Left cardiac atrium (tissue), 4 donors: ENCODE measurements around the gene ADAD2. TPM values are rescaled to one million over a fixed set of nuclear protein-coding genes. Genes with fewer than 3 reads are reported as not detected.

Experiments used
- ATAC-seq, 2 donors: fragments of 200-7000 bp; cut with Tn5 transposase; one replicate each; pipeline ENCODE4 v1.9.1; 2020; ENCODE audit warnings: mild to moderate bottlenecking in 2 of 2, moderate library complexity in 2 of 2
- DNase-seq: peaks from one replicate; pipeline ENCODE4 v3.0.0-alpha.2; 2020
- intact Hi-C, 2 donors: fragments of 100-400 bp; cut with DNase I; formaldehyde crosslinking; loops; one replicate each; pipeline versions ENCODE4 v1.14.1 to v1.15.1; 2022 to 2023
- long read RNA-seq: library from polyadenylated mRNA; unstranded; transcript quantifications from one replicate; pipeline ENCODE4 v2.0.0, GENCODE V29; 2021
- total RNA-seq, 2 donors: library from RNA; stranded (reverse); fragmentation: NEBNext Ultra II Directional; extraction: Animal tissue kit (Norgen Biotek cat#: 25700); gene quantifications; one replicate each; pipeline ENCODE4 v1.2.1, GENCODE V29; 2021
- donor health status: DM: no; HTN: yes; CAD: no.
- donor health status: DM: no; HTN: yes; CAD: no; lungs with severe emphysema.
- donor health status: DM: yes; HTN: yes; CAD: no.
- donor health status: Dilated cardiomyopathy.

Gene ADAD2
- under 1 TPM in 1 of 2 donors, not detected in 1; 0.59 TPM for total RNA-seq
- long read RNA-seq, result 0 reads

DNA sequence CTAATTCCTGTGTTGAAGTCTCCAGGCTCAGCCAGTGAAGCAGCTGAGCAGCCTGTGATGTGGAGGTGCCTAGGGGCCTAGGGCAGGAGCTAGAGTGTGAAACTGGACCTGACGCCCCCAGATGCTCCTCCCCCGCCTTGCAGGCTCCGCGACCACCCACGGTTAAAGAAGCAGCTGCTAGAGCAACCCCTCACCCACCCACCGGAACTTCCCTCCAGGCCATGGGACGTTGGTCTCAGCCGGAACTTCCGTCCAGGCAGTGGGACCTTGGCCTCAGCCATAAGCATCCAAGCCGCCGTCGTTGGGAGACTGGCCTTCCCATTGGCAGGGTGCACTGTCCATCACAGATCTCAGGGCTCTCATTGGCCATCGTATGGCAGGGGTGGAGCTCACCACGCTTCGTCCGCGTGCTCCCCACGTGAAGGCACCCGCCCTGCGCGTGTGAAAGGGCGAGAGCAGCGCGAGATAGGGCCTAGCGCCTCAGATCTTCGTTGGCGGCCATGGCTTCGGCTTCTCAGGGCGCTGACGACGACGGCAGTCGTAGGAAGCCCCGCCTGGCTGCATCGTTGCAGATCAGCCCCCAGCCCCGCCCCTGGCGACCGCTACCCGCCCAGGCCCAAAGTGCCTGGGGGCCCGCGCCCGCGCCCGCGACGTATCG lies at the start of gene ADAD2:
Gene ADAD2, plus strand, starts transcription at position 427 of the 658 bp plus-strand sequence. Its CDS starts 74 bp downstream, at position 501.
- no peak for ATAC-seq
- no peak for DNase-seq
- intact Hi-C loops, result no loop called here

DNA sequence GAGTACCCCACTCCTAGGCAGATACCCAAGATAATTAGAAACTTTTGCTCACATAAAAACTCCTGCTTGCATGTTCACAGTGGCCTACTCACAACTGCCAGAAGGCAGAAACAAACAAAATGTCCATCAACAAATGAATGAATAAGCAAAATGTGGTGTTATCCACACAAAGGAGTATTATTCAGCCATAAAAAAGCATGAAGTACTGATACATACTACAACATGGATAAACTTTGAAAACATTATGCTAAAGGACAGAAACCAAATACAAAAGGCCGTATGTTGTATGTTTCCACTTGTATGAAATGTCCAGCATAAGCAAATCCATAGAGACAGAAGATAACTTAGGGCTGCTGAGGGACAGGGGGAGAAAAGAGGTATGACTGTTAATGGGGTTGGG lies 47.9 kb upstream of the ADAD2 start:
- intact Hi-C loops, result no loop called here
- ATAC-seq, result no peak

DNA sequence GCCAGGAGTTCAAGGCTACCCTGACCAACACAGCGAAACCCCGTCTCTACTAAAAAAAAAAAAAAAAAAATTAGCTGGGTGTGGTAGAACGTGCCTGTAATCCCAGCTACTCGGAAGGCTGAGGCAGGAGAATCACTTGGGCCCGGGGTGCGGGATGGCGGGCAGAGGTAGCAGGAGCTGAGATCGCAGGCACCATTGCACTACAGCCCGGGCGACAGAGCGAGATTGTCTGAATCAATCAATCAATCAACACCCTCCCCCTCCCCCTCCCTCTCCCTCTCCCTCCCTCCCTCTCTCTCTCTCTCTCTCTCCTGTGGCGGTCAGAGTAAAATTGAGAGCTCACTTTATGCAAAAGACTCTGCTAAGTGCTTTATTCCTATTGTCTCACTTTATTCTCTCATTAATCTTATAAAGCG lies 47.2 kb upstream of the ADAD2 start:
- intact Hi-C loops, result no loop called here
- no peak for ATAC-seq

More for the DNA sequence above, 47.9 kb upstream of the ADAD2 start:
- DNase-seq, result no peak

DNA sequence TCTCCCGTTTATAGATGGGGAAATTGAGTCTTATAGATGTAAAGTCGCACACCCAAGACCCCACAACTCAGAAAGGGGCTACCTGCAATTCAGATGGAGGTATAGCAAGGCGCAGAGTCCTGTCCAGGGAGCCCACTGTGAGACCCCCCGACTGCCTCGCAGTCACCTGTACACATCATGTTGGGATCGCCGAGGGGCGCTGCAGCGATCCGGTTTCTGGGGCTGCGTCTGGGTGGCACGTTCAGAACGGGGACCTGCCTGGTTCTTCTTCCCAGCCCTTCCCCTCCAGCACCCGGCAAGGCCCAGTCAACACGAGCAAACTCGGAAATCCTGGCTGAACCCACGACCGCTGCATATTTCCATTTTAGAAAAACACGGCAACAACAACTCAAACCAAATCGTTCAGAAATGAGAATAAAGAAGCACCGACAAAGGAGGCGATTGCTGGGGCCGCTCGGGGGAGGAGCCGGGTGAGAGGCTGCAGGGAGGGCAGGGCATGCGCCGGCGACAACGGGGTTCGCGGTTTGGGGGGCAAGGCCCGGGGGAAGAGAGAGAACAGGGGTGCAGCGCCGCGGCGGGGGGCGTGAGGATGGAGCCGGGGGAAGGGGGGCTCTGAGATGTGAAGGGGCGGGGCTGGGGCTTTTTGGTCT lies 46.6 kb upstream of the ADAD2 start:
- peak; percentile 36 for DNase-seq
- ATAC-seq, result peak; percentile 57 to 58
- intact Hi-C loops, result no loop called here

More for the DNA sequence above, 47.2 kb upstream of the ADAD2 start:
- no peak for DNase-seq

DNA sequence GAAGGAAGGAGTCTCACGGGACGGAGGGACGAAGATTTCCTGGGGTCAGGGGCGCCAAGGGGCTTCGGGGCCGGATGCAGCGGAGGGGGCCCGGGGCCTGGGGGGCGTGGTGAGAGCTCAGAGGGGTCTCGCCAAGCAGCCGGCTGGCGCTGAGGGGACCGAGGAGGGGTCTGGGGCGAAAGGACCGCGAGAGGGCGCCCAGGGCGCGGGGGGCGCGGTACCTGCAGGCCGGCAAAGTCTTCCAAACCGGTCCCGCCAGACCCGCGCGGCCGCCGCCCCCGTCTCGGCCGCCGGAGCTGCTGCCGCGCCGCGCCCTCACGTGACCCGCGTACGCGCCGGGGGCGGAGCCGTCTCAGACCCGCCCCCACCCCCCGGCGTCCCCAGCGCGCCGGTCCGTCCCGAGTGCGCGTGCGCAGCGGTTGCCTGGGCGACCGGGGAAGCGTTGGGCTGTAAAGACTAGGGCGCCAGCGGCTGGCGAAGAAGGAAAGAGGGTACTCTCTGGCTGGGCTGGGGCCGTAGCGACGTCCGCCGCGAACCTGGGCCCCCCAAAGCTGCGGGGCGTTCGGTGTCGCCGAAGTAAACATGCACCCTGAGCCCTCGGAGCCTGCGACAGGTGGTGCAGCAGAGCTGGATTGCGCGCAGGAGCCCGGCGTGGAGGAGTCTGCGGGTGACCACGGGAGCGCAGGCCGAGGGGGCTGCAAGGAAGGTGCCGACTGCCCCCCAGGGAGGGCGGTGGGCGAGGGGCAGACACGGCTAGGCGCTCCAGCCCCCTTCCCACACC lies 45.9 kb upstream of the ADAD2 start, which contains the start of the genes DNAAF1 and HSDL1:
Gene DNAAF1, plus strand, starts transcription at position 450 of the 781 bp plus-strand sequence. Its CDS starts 133 bp downstream, at position 583.
Gene HSDL1, minus strand, starts transcription at position 319 of the 781 bp plus-strand sequence. CDS start 13,856 bp downstream, outside the sequence.
- intact Hi-C loops, result no loop called here
- ATAC-seq, result peak; percentile 97 to 98

DNA sequence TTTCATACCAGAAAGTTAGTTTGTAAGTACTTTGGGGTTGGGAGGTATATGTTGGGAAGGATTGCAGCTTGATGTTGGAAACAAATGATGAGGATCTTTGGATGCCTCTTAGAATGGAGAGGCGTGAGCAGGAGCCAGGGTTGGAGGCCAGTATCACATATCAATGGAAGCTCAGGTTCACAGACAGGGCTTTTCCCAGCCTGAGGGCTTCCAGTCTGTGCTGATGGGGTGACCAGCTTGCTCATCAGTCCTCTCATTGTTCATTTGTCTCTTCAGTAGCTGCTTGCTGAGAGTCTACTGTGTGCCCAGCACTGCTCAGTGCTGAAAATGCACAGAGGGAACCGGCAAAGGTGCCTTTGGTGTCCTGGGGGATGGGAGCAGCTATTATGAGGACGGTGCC lies 40.0 kb upstream of the ADAD2 start:
- ATAC-seq, result no peak
- no peak for DNase-seq
- intact Hi-C loops, result no loop called here

More for the DNA sequence above, 45.9 kb upstream of the ADAD2 start, which contains the start of the genes DNAAF1 and HSDL1:
- peak; percentile 91 for DNase-seq

DNA sequence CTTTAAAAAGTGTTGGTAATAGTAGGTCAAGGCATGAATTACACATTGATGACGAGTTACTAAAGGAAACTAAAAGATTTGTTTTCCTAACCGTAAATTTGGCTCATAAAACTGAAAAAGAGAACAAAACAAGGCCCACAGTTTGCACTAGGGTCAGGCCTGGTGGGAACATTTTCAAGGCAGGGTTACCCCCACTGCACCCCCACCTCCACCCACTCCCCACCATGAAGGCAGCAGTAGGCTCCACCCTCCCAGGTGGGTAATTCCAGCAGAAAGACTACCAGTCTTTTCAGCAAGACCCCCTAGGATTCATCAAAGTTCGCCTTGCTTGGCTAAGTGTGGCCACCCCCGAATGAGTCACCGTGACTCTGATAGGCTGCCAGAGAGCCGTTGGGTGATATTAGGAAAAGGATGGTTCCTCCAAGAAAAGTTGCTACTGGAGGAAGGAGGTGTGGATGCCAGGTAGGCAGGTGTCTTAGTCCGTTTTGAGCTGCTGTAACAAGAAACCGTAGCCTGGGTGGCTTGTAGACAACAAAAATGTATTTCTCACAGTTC lies 37.2 kb upstream of the ADAD2 start:
- no peak for ATAC-seq

DNA sequence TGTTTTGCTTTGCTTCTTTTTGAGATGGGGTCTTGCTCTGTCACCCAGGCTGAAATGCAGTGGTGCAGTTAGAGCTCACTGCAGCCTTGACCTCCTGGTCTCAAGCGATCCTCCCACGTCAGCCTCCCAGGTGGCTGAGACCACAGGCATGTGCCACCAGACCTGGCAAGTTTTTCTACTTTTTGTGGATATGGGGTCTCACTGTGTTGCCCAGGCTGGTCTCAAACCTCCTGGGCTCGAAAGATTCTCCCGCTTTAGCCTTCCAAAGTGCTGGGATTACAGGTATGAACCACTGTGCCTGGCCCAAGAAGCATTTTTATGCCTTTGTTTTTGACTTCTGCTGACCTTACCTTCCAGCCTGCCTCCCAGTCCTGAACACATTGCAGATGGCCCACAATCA lies 35.7 kb upstream of the ADAD2 start:
- ATAC-seq (no peak), DNase-seq (no peak)
- intact Hi-C loops, result no loop called here

More for the DNA sequence above, 37.2 kb upstream of the ADAD2 start:
- DNase-seq, result no peak
- intact Hi-C loops, result no loop called here

DNA sequence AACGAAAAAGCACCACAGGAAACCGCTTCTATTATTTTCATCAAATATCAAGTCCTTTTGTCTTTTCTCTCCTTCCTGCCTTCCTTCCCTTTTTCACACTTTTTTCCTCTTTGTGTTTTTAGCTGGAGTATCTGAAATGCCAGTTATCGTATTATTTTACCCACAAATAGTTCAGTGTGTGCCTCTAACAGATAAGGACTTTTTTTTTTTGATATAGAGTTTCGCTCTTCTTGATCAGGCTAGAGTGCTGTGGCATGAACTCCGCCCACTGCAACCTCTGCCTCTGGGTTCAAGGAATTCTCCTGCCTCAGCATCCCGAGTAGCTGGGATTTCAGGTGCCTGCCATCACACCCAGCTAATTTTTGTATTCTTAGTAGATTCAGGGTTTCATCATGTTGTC lies 35.2 kb upstream of the ADAD2 start:
- intact Hi-C loops, result no loop called here
- ATAC-seq (no peak), DNase-seq (no peak)

DNA sequence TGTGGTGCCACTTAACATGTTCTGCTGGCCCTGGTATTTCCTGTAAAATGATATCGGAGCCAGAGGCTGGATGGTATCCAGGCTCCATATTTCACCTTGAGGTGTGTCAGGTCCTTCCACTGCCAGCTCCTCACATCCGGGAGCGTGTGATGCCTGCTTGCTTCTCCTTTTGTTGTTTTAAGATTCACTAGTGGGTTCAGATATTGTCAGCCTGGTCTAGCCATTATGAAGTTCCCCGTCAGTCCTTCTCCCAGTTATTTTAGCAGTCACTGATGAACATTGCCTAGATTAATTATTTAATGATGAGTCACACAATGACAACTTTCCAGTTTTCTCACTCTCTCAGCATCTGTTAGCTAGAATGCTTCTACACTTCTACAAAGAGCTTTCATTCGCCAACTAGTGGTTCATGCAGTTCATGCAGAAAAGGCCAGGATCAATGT lies 34.6 kb upstream of the ADAD2 start:
- DNase-seq, result no peak
- intact Hi-C loops, result no loop called here
- ATAC-seq, result peak; percentile 64 to 65

DNA sequence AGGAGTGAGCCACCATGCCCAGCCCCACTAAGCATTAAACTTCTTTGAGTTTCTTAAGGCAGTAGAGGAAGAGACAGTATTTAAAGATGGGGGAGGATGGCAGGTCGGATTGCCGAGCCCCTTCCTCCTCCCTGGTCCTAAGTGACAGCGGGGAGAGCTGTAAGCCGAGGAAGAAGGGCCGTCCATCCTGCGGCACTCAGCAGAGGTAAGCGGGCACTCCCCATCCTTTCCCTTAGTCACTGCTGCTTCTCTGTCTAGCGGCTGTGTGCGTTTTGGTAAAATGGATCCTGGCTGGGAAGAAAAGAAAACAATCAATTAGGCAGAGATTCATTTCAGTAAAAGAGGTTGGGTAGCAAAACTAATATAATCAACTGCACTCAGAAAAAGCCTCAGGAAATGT lies 31.9 kb upstream of the ADAD2 start:
- DNase-seq (no peak), ATAC-seq (no peak)
- intact Hi-C loops, result no loop called here

DNA sequence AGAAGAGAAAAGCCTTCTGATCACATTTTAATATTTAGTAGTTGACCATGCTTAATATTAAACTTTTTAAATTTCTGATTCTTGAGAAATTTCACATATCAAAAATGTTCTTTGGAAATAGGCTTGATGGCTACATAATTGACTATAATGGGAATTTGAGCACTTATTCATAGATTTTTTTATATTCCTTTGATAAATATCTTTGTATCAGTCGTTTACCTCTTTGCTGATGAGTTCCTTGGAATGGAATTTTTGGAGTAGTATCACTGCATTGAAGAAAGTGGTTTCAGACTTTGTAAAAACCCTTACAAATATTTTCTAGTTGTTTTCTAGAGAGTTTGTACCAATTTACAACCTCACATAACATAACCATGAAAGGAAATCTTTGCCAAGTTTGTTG lies 31.2 kb upstream of the ADAD2 start:
- ATAC-seq (no peak), DNase-seq (no peak)
- intact Hi-C loops, result no loop called here

DNA sequence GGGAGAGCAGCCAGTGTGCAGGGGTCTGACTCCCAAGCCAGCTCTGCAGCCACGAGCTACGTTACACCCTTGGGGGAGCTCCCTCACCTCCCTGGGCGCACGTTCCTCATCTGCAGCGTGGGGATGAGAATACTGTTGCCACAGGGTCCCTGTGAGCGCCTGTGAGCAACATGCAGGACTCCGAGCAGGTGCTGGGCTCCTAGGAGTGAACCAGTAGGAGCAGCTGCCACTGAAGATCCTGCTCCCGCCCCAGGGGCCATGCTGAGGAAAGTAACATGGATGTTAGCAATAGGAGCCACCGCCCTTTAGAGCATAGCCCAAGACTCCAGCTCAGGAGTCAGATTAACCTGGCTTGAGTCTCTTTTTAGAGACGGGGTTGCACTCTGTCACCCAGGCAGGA lies 29.9 kb upstream of the ADAD2 start:
- DNase-seq (no peak), ATAC-seq (no peak)
- intact Hi-C loops, result no loop called here

DNA sequence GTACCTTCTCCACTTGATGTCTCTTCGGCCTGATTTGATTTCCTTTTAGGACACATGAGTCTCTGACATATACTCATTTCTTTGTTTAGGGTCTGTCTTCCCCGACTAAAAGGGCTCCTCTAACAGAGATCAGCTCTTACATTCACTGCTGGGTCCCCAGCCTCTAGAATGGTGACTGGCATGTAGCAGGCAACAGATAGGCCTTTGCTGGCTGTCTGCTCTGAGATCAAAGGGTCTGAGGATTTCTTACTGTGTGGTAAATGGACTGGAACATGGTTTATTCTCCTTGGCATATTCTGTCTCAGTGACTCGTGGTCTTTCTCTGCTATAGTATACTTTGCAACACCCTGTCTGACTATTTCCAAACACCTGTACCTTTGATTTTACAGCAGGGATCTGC lies 29.2 kb upstream of the ADAD2 start:
- DNase-seq (no peak), ATAC-seq (no peak)
- intact Hi-C loops, result no loop called here

DNA sequence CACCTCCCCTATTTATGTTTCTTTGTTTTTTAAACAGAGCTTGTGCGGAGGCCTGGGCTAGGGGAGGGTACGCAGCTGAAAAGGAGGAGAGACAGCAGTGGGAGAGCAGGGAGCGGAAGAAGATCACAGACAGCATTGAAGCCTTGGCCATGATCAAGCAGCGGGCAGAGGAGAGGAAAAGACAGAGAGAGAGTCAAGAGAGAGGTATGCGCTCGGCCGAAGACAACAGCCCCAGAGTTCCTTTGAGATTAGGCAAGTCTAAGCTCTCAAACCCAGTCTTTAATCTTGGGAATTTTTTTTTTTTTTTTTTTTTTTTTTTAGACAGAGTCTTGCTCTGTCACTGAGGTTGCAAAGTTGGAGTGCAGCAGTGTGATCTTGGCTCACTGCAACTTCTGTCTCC lies 25.2 kb upstream of the ADAD2 start:
- peak in 1 of 2 donors; percentile 58 for ATAC-seq
- no peak for DNase-seq
- intact Hi-C loops, result no loop called here

DNA sequence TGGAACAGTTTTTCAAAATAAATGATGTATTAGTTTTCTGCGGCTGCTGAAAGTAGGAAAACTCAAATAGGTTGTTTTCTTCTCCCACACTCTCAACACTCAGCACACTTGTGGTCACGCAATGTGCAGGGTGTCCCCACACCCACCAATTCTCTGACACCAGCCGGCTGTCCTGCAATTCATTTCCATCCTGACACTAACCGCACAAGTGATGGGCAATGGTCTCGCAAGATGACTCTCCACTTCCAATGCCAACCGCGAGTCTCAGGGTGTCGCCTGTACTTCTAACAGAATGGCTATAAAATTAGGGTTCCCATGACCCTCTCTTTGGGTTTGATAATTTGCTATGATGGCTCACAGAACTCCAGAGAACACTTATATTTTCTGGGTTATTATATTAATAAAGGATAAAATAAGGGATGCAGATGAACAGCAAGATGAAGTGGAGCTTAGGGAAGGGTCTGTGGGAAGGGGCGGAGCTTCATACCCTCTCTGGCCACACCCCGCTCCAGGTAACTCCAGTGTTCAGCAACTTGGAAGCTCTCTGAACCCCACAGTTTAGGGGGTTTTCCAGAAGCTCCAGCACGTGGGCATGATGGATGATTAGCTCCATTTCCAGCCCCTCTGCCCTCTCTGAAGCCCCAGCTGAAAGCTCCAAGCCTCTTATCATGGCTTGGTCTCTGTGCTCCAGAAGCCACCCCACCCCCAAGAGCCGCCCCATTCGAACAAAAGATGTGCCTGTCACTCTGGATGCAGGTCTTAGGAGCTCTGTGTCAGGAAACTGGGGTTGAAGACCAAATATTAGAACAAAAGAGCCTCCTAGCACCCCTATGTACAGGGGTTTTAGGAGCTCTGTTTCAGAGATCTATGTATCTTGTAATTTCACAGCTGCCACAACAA lies 23.9 kb upstream of the ADAD2 start:
- ATAC-seq (no peak), DNase-seq (no peak)
- intact Hi-C loops, result no loop called here

DNA sequence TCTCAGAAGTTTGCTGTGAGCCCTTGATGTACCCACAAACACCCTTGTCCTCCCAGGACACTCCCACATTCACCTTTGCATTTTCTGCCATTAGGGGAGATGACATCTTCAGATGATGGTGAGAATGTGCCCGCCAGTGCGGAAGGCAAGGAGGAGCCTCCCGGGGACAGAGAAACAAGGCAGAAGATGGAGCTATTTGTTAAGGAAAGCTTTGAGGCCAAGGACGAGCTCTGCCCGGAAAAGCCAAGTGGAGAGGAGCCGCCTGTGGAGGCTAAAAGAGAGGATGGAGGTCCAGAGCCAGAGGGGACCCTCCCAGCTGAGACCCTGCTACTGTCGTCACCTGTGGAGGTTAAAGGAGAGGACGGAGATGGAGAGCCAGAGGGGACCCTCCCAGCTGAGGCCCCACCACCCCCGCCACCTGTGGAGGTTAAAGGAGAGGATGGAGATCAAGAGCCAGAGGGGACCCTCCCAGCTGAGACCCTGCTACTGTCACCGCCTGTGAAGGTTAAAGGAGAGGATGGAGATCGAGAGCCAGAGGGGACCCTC lies 21.1 kb upstream of the ADAD2 start:
- DNase-seq (no peak), ATAC-seq (no peak)
- intact Hi-C loops, result loop anchor here in 1 of 2 donors (5.0 kb wide), 1 partner anchor 213 kb away; no protein-coding TSS in a partner anchor

DNA sequence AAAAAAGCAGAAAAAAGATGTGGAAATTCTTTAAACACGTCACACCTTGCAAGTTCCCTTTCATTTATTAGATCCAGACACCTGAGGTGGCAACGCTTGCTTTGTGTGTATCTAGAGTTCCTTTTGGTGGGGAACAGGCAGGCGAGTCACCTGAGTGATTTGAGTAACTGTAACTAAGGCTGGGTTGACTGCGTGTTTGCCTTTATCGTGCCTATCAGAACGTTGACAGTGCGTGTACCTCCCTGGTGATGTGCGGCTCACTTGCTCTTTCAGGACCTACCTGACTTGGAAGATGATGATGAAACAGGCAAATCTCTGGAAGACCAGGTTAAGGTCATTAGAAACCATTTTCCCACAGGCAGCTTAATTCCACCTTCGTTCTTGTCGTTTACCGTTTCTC lies 16.6 kb upstream of the ADAD2 start:
- intact Hi-C loops, result loop anchor here in 1 of 2 donors (5.0 kb wide), 1 partner anchor 217 kb away; no protein-coding TSS in a partner anchor
- ATAC-seq (no peak), DNase-seq (no peak)
